Progenitor cell of endocrine pancreas (in vitro differentiated cells): Measurements from ENCODE around the gene PTPRR. TPM values are rescaled to one million over a fixed set of nuclear protein-coding genes. Genes with fewer than 3 reads are reported as not detected.

Source experiments
- DNase-seq: peaks from one replicate; pipeline ENCODE4 v3.0.0; 2021; ENCODE audit warnings: low spot score; ENCODE audit not compliant: unreplicated experiment
- H3K27ac Mint-ChIP-seq: 2 replicates; pipeline ENCODE4 v1.8.0; 2021; ENCODE audit warnings: mild to moderate bottlenecking, moderate library complexity, mixed read lengths
- H3K27me3 Mint-ChIP-seq: 2 replicates; pipeline ENCODE4 v1.8.0; 2021; ENCODE audit warnings: mixed read lengths
- H3K36me3 Mint-ChIP-seq: 2 replicates; pipeline ENCODE4 v1.8.0; 2022; ENCODE audit warnings: mixed read lengths; ENCODE audit not compliant: insufficient read depth
- H3K4me1 Mint-ChIP-seq: 2 replicates; pipeline ENCODE4 v1.8.0; 2021; ENCODE audit warnings: low read depth, mixed read lengths
- H3K4me3 Mint-ChIP-seq: 2 replicates; pipeline ENCODE4 v1.8.0; 2021; ENCODE audit warnings: low read depth, mild to moderate bottlenecking, moderate library complexity, mixed read lengths
- H3K9me3 Mint-ChIP-seq: 2 replicates; pipeline ENCODE4 v1.8.0; 2021; ENCODE audit warnings: low read depth, mixed read lengths
- total RNA-seq: library from RNA; stranded (reverse); gene quantifications from 2 replicates; pipeline ENCODE4 v1.2.1, GENCODE V29; 2021
- TF ChIP-seq, protein P1 (sequence below): fragments of 200-600 bp; sonication (generic); IDR thresholded peaks from one replicate; pipeline ENCODE4 v1.5.0; 2021; ENCODE audit warnings: antibody characterized with exemption, mild to moderate bottlenecking; ENCODE audit not compliant: unreplicated experiment

PTPRR gene
- total RNA-seq, 1 donor from 2014 or later, result 0.38 TPM

DNA sequence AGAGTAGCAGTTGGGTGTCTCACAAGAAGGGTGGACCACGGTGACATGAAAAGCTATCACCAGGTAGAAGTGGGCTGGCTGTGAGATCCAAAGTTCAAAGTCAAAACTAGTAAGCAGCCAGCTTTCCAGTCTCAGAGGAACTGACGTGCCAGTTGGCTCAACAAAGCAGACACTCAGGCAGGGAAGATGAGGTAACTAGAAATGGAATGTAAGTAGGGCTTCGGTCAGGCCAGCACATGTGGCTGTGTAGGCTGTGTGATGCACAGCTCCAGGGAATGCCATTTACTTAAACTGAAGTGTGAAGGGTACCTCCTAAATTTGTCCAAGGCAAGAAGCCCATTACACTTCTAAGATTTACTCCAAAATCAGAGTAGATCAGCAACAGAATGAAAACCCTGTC, 43.6 kb downstream of the PTPRR start:
- no peaks in the 10 kb centered on the region for H3K9me3 Mint-ChIP-seq
- no peak overlapping the region for H3K4me3 Mint-ChIP-seq
- no peak overlapping the region for H3K27ac Mint-ChIP-seq
- no peak for DNase-seq
- no peaks in the 10 kb centered on the region for H3K36me3 Mint-ChIP-seq
- no peaks in the 10 kb centered on the region for H3K4me1 Mint-ChIP-seq
- no peaks in the 10 kb centered on the region for H3K27me3 Mint-ChIP-seq
- TF ChIP-seq, protein P1, sequence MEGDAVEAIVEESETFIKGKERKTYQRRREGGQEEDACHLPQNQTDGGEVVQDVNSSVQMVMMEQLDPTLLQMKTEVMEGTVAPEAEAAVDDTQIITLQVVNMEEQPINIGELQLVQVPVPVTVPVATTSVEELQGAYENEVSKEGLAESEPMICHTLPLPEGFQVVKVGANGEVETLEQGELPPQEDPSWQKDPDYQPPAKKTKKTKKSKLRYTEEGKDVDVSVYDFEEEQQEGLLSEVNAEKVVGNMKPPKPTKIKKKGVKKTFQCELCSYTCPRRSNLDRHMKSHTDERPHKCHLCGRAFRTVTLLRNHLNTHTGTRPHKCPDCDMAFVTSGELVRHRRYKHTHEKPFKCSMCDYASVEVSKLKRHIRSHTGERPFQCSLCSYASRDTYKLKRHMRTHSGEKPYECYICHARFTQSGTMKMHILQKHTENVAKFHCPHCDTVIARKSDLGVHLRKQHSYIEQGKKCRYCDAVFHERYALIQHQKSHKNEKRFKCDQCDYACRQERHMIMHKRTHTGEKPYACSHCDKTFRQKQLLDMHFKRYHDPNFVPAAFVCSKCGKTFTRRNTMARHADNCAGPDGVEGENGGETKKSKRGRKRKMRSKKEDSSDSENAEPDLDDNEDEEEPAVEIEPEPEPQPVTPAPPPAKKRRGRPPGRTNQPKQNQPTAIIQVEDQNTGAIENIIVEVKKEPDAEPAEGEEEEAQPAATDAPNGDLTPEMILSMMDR, result no peak

DNA sequence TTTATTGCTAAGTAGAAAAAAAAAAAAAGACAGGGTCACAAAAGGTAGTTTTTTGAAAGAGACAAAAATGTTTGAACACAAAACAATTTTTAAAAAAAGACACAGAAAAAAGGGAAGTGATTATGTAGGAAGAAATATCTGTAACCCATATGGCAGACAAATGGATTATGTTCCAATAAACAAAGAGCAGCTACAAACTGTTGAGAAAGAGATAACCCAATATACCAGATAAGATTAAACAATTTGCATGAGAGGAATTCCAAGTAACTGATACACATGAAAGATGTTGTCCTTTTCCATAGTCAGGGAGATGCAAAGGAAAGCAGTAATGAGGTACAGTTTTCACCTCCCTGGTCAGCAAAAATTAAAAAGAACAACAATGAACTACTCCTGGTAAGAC, 44.9 kb downstream of the PTPRR start:
- Mint-ChIP-seq H3K9me3 (no peaks in the 10 kb centered on the region), H3K4me3 (no peak overlapping the region), H3K27me3 (no peaks in the 10 kb centered on the region), H3K36me3 (no peaks in the 10 kb centered on the region), H3K4me1 (no peaks in the 10 kb centered on the region), H3K27ac (no peak overlapping the region)
- DNase-seq, result no peak
- TF ChIP-seq, protein P1, result no peak

DNA sequence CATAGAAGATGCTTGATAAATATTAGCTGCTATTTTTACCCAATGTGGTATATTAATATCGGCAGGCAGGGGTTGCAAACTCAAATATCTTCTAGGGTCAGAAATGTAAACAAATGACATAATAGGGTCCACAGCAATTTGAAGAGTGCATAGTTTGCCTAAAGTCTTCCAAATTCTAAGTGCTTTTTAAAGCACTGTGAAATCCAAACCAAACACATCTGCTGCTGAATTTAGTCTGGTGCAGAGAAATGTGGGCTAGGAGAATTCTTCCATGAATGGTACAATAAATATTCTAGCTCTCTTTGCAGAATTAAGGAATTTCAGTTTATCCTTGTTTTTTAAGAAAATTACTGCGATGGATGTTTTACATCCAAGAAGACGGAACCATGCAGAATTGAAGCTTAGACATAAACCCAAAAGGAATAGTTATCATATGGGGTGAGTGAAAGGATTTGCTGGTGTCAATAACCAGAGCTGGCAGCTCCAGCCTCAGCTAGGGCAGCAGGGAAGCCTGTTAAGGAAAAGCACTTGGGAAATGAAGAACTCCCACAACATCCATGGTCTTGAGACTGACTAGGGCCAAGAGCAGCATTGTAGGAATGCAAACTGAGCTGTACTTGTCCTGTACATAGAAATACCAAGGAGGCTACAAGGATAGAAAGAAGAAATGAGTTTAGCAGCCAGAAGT, 65.5 kb downstream of the PTPRR start:
- H3K4me3 Mint-ChIP-seq, result no peak overlapping the region
- TF ChIP-seq, protein P1, result no peak
- no peak for DNase-seq
- no peak overlapping the region for H3K27ac Mint-ChIP-seq
- no peaks in the 10 kb centered on the region for H3K27me3 Mint-ChIP-seq
- no peaks in the 10 kb centered on the region for H3K36me3 Mint-ChIP-seq
- no peaks in the 10 kb centered on the region for H3K9me3 Mint-ChIP-seq
- H3K4me1 Mint-ChIP-seq, result no peaks in the 10 kb centered on the region

DNA sequence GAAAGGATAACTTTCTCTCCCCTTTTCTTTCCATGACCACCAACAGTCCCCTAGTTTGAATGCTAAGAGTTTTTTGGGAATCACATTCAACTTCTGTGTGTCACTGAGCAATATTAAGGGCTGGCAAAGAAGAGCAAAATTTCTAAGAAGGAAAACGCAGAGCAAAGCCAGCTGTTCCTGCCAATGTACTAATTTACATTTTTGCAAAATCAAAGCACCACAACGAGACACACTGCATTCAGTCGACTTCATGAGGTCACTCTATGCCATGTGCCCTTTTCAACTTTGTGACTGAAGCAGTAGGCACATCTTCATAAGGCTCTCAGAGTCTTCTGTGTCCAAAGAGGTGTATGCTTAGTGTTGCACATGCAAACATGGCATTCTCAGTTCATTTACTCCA, 66.4 kb downstream of the PTPRR start:
- H3K36me3 Mint-ChIP-seq, result no peaks in the 10 kb centered on the region
- H3K4me1 Mint-ChIP-seq, result no peaks in the 10 kb centered on the region
- no peak overlapping the region for H3K27ac Mint-ChIP-seq
- no peak overlapping the region for H3K4me3 Mint-ChIP-seq
- no peaks in the 10 kb centered on the region for H3K9me3 Mint-ChIP-seq
- TF ChIP-seq, protein P1, result no peak
- no peaks in the 10 kb centered on the region for H3K27me3 Mint-ChIP-seq
- DNase-seq, result no peak

DNA sequence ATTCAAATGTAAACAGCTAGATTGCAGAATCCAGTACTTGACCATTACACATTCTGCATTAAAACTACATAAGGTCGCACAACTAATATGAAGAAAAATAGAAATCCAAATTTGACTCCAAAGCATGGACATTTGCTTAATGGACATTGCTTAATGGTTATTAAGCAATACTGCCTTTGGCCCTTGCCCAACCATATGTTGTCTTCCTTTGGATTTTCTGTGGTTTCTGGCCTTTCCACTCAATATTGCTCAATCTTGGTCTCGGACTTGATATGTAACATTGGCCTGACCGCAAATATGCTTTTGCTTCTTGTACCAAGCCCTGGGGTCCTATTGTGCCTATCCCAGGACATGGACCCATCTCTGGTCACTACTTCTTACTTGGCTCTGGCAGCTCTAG, 67.2 kb downstream of the PTPRR start:
- H3K27me3 Mint-ChIP-seq, result no peaks in the 10 kb centered on the region
- no peak overlapping the region for H3K27ac Mint-ChIP-seq
- H3K9me3 Mint-ChIP-seq, result no peaks in the 10 kb centered on the region
- TF ChIP-seq, protein P1, result no peak
- H3K4me1 Mint-ChIP-seq, result no peaks in the 10 kb centered on the region
- DNase-seq, result no peak
- H3K4me3 Mint-ChIP-seq, result no peak overlapping the region
- no peaks in the 10 kb centered on the region for H3K36me3 Mint-ChIP-seq
